Embryonic facial prominence (tissue), 1 donor: ENCODE measurements around the gene PEF1.

Experiments used
- DNase-seq: peaks from one replicate; pipeline ENCODE4 v3.0.0-alpha.2; 2016; ENCODE audit errors: extremely low spot score

The PEF1 gene

GRCh38 chr1:31628931-31629556 lies 15.6 kb downstream of the PEF1 start:
- DNase-seq = no peak

GRCh38 chr1:31627930-31628559 lies 16.6 kb downstream of the PEF1 start:
- no peak for DNase-seq

- DNase-seq = no peak
These were observed 17.3 kb downstream of the PEF1 start for GRCh38 chr1:31627301-31627929.

- DNase-seq = no peak
These were observed 18.2 kb downstream of the PEF1 start for GRCh38 chr1:31626223-31627207.

GRCh38 chr1:31625561-31626222 lies 19.0 kb downstream of the PEF1 start:
- DNase-seq = no peak

GRCh38 chr1:31624731-31625514 lies 19.8 kb downstream of the PEF1 start:
- no peak for DNase-seq

- DNase-seq = no peak
These were observed 20.4 kb downstream of the PEF1 start for GRCh38 chr1:31624309-31624708.

GRCh38 chr1:31623365-31623764 lies 21.3 kb downstream of the PEF1 start:
- no peak for DNase-seq

GRCh38 chr1:31621847-31622730 lies 22.6 kb downstream of the PEF1 start:
- DNase-seq = no peak

- no peak for DNase-seq
These were observed 23.2 kb downstream of the PEF1 start for GRCh38 chr1:31621498-31621820.

- DNase-seq = no peak
These were observed 23.8 kb downstream of the PEF1 start for GRCh38 chr1:31620631-31621497.

- no peak for DNase-seq
These were observed 25.5 kb downstream of the PEF1 start for GRCh38 chr1:31618916-31619846.

GRCh38 chr1:31617916-31618746 lies 26.5 kb downstream of the PEF1 start:
- peak; percentile 26 for DNase-seq

GRCh38 chr1:31617218-31617915 lies 27.3 kb downstream of the PEF1 start, which contains the start of gene HCRTR1:
HCRTR1 (plus strand) TSS chr1:31617689; CDS start chr1:31619193, 1,504 bp downstream.
- DNase-seq = no peak

GRCh38 chr1:31615939-31616338 lies 28.7 kb downstream of the PEF1 start:
- DNase-seq = no peak

- DNase-seq = no peak
These were observed 29.3 kb downstream of the PEF1 start for GRCh38 chr1:31615414-31615813.
